ENCODE data around the gene IL32.
A peak's percentile ranks its signal among the peaks of the same experiment; 100 is the strongest.
"Not testable (repeated sequence)": the region's sequence is repeated elsewhere in the genome, so short reads cannot be mapped to it uniquely, and the experiment has no call there.

Gene IL32

GRCh38 chr16:3070608-3071111 lies 5.2 kb downstream of the IL32 start:
- no peak for DNase-seq (ENCODE audit: low read depth in 2 of 2)

GRCh38 chr16:3071655-3072054 lies 6.2 kb downstream of the IL32 start:
- no peak for DNase-seq (ENCODE audit: low read depth in 2 of 2)

- not testable (repeated sequence) for DNase-seq (ENCODE audit: low read depth in 2 of 2)
These were observed 6.7 kb downstream of the IL32 start for GRCh38 chr16:3072148-3072547.

DNA sequence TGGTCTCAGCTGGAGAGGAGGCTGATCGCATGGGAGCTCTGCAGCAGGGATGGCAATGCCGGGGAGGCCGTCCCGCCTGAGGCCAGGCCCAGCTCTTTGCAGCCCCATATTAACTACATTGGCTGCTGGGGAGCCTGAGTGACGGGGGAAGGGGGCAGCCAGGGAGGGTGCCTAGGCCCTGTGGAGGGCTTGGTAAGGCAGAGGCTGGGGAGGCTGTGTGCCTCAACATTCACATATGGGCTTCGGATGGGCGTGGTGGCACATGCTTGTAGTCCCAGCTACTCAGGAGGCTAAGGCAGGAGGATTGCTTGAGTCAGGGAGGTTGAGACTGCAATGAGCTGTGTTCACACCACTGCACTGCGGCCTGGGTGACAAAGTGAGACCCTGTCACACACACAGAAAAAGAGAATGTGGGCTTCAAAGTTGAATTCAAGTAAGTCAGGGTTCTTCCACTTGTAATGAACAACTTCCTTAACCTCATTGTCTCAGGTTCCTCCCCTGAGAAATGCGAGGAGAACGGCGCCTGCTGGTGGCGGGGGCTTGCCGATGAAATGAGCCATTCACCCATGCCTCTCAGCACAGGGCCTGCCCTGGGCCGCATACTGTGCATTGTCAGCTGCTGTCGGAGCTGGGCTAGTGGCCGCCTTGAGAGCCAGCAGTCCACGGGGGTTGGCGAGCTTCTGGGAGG lies 7.3 kb downstream of the IL32 start:
- not testable (repeated sequence) for DNase-seq (ENCODE audit: low read depth in 2 of 2)

DNA sequence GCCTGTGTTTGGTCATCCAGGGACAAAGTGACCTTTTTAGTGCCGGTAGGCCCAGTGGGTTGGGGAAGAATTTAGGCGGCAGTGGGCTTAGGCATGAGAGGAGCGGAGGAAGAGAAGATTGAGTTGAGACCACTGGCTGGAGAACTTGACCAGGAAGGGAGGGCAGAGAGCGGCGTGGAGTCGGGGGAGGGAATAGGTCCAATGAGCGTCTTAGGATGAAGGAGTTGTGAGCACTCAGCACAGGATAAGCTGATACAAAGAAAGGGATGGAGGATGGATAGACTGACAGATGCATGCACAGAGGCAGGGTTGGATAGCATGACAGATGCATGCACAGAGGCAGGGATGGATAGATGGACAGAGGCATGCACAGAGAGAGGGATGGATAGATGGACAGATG lies 8.0 kb downstream of the IL32 start:
- DNase-seq (ENCODE audit: low read depth in 2 of 2), result no peak

DNA sequence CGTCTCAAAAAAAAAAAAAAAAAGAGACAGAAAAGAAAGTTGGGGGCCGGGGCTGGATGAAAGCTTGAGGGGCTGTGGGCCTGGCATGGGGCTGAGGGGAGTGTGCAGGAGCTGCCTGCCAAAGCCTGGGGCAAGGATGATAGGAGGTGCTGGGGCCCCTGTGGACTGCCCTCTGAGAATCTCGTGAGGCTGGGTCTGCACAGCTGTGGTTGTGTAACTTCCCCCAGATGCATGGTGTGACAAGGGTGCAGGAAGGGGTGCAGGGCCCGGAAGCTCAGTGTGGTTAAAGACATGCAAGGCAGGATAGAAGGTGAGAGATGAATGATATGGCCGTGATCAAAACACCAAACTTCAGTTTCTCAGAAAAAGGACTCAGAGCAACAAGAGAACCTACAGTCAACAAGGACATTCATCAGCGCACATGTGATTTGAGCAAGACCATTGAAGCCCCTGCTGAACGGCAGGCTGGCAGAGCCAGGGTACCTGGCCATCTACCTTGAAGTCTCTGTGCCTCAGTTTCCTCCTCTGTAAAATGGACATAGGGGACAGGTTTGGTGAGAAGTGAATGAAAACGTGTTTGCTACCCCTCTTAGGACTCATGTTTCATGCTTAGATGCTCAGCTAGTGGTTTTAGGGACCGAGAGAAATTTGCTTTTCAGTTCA lies 9.6 kb downstream of the IL32 start:
- DNase-seq (ENCODE audit: low read depth in 2 of 2), result peak in 1 of 2 donors; percentile 50

GRCh38 chr16:3075523-3075915 lies 10.1 kb downstream of the IL32 start:
- no peak for DNase-seq (ENCODE audit: low read depth in 2 of 2)

- DNase-seq (ENCODE audit: low read depth in 2 of 2), result not testable (repeated sequence)
These were observed 10.5 kb downstream of the IL32 start for GRCh38 chr16:3075946-3076345.

- DNase-seq (ENCODE audit: low read depth in 2 of 2), result no peak
These were observed 11.1 kb downstream of the IL32 start for GRCh38 chr16:3076577-3076976.

- DNase-seq (ENCODE audit: low read depth in 2 of 2), result no peak
These were observed 14.6 kb downstream of the IL32 start for GRCh38 chr16:3080024-3080423.

DNA sequence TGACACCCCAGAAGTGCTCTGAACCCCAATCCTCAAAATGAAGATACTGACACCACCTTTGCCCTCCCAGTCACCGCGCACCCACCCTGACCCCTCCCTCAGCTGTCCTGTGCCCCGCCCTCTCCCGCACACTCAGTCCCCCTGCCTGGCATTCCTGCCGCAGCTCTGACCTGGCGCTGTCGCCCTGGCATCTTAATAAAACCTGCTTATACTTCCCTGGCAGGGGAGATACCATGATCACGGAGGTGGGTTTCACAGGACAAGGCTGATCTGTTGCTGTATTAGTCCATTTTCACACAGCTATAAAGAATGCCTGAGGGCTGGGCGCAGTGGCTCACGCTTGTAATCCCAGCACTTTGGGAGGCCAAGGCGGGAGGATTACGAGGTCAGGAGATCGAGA lies 16.5 kb downstream of the IL32 start:
- DNase-seq (ENCODE audit: low read depth in 2 of 2), result not testable (repeated sequence)

- DNase-seq (ENCODE audit: low read depth in 2 of 2), result not testable (repeated sequence)
These were observed 18.0 kb downstream of the IL32 start for GRCh38 chr16:3083408-3083807.

DNA sequence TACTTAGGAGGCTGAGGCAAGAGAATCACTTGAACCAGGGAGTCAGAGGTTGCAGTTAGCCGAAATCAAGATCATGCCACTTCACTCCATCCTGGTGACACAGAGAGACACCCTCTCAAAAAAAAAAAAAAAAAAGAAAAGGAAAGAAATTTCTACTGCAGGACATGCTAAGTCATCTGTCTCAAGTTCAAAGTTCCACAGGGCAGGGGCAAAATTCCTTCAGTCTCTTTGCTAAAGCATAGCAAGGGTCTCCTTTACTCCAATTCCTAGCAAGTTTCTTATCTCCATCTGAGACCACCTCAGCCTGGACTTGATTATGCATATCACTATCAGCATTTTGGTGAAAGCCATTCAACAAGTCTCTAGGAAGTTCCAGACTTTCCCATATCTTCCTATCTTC lies 19.1 kb downstream of the IL32 start:
- no peak for DNase-seq (ENCODE audit: low read depth in 2 of 2)

GRCh38 chr16:3084969-3085670 lies 19.7 kb downstream of the IL32 start:
- DNase-seq (ENCODE audit: low read depth in 2 of 2), result no peak

- DNase-seq (ENCODE audit: low read depth in 2 of 2), result no peak
These were observed 20.6 kb downstream of the IL32 start for GRCh38 chr16:3085868-3086595.

- DNase-seq (ENCODE audit: low read depth in 2 of 2), result no peak
These were observed 21.3 kb downstream of the IL32 start for GRCh38 chr16:3086596-3087242.

DNA sequence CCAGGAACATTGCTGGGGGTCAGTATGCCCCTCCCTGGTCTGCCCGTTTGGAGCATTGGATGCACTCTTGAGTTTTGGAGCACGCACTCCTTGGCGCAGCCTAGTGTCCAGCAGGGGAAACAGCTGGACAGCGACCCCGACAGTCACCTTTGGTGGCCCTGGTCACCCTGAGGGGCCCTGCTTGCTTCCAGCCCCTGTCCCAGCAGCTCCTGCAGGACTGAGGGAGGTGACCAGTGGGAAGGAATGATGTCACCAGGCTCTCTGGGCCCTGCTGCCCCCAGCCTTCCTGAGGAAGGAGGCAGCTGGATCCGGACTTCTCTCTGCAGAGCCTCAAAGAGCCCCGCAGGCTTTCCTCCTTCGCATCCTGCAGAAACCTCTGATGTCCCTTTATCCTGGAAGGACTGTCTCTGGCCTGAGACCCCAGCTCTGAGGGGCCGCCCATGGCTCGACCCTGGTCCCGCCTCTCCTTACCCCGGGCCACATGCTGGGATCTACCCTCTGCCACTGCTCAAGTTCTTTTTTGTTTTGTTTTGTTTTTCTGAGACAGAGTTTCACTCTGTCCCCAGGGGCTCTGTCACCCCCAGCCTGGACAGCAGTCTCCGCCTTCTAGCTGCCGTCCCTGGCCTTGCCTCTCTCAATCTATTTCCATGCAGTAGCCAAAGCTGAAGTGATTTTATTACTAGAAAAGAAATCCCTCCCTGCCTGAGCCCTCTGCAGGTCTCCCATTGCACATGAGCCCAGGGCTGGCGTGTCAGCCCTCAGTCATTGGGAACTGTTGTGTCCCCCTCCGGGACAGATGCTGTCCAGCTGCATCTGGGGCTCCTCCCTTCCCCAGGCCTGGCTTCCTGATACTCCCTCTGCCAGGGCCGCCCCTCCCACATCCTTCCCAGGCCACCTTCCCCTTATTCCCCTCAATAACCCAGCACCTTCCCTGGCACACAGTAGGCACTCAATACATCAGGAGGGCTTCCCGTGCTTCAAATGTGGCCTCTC lies 22.1 kb downstream of the IL32 start:
- no peak for DNase-seq (ENCODE audit: low read depth in 2 of 2)

DNA sequence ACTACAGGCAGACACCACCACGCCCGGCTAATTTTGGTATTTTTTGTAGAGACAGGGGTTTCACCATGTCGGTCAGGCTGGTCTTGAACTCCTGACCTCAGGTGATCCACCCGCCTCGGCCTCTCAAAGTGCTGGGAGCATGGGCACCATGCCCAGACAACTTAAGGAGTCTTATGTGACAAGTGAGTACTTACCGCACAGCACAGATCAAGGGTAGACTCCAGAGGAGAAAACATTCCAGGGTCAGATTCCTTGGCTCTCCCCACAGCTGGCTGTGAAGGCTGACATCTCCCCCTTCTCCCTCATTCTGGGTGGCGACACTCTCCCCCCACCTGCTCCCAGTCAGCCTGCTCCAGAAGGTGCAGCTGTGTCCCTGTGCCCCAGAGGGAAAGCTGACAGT lies 23.0 kb downstream of the IL32 start:
- no peak for DNase-seq (ENCODE audit: low read depth in 2 of 2)

- DNase-seq (ENCODE audit: low read depth in 2 of 2), result no peak
These were observed 23.7 kb downstream of the IL32 start for GRCh38 chr16:3088925-3089716.

Data from stimulated activated CD4-positive, alpha-beta T cell treated with anti-CD3 and anti-CD28 coated beads, Interleukin-1b, Interleukin-23, amount 100 ng/mL, for 1 hour (primary cell).